Stimulated activated CD8-positive, alpha-beta memory T cell treated with anti-CD3 and anti-CD28 coated beads, Interleukin-15, amount 100 ng/mL, for 1 hour (primary cell): ENCODE measurements around the gene RPS6KB1.
A peak's percentile ranks its signal among the peaks of the same experiment; 100 is the strongest.
"Not testable (repeated sequence)": the region's sequence is repeated elsewhere in the genome, so short reads cannot be mapped to it uniquely, and the experiment has no call there.

Experiments used
- DNase-seq: peaks from one replicate; pipeline ENCODE4 v3.0.0-alpha.2; 2020; ENCODE audit warnings: low read depth

RPS6KB1 gene

GRCh38 chr17:59892924-59893675 lies at the start of gene RPS6KB1, which contains the start of gene TUBD1:
RPS6KB1 (plus strand) TSS chr17:59893121; CDS start chr17:59893185, 64 bp downstream.
TUBD1 (minus strand) TSS chr17:59892943; CDS start chr17:59891002, 1,941 bp downstream.
- peak; percentile 93 for DNase-seq

GRCh38 chr17:59844884-59845594 lies 47.9 kb upstream of the RPS6KB1 start:
- DNase-seq, result no peak

GRCh38 chr17:59845595-59846393 lies 47.1 kb upstream of the RPS6KB1 start:
- no peak for DNase-seq

GRCh38 chr17:59846394-59847165 lies 46.3 kb upstream of the RPS6KB1 start:
- no peak for DNase-seq

GRCh38 chr17:59848385-59848668 lies 44.6 kb upstream of the RPS6KB1 start:
- DNase-seq, result no peak

GRCh38 chr17:59848778-59849177 lies 44.1 kb upstream of the RPS6KB1 start:
- no peak for DNase-seq

GRCh38 chr17:59850311-59850710 lies 42.6 kb upstream of the RPS6KB1 start:
- not testable (repeated sequence) for DNase-seq

- DNase-seq, result no peak
Measured at GRCh38 chr17:59851439-59852375, 41.2 kb upstream of the RPS6KB1 start.

GRCh38 chr17:59852847-59853167 lies 40.1 kb upstream of the RPS6KB1 start:
- not testable (repeated sequence) for DNase-seq

GRCh38 chr17:59853168-59853918 lies 39.6 kb upstream of the RPS6KB1 start:
- DNase-seq, result no peak

- DNase-seq, result not testable (repeated sequence)
Measured at GRCh38 chr17:59853919-59854729, 38.8 kb upstream of the RPS6KB1 start.

- DNase-seq, result no peak
Measured at GRCh38 chr17:59856859-59857794, 35.8 kb upstream of the RPS6KB1 start.

GRCh38 chr17:59858167-59858816 lies 34.6 kb upstream of the RPS6KB1 start:
- no peak for DNase-seq

- no peak for DNase-seq
Measured at GRCh38 chr17:59858932-59859331, 34.0 kb upstream of the RPS6KB1 start.

GRCh38 chr17:59859444-59860025 lies 33.4 kb upstream of the RPS6KB1 start:
- no peak for DNase-seq

- no peak for DNase-seq
Measured at GRCh38 chr17:59863616-59864015, 29.3 kb upstream of the RPS6KB1 start.

- no peak for DNase-seq
Measured at GRCh38 chr17:59869941-59870218, 23.0 kb upstream of the RPS6KB1 start.

GRCh38 chr17:59870482-59870881 lies 22.4 kb upstream of the RPS6KB1 start:
- no peak for DNase-seq
